GM19395 (cell line): ENCODE data around the gene PTRH2.
"Not testable (repeated sequence)": the region's sequence is repeated elsewhere in the genome, so short reads cannot be mapped to it uniquely, and the experiment has no call there.

Source experiments
- ATAC-seq: cut with Tn5 transposase; IDR thresholded peaks from one replicate; pipeline ENCODE4 v1.9.1; 2021; ENCODE audit warnings: mild to moderate bottlenecking, moderate library complexity; ENCODE audit not compliant: unreplicated experiment

The PTRH2 gene

GRCh38 chr17:59671386-59671785 is 35.8 kb downstream of the PTRH2 start:
- no peak for ATAC-seq

GRCh38 chr17:59669944-59670343 is 37.3 kb downstream of the PTRH2 start:
- ATAC-seq, result no peak

- no peak for ATAC-seq
Measured at GRCh38 chr17:59669411-59669810, 37.8 kb downstream of the PTRH2 start.

GRCh38 chr17:59668816-59669215 is 38.4 kb downstream of the PTRH2 start:
- no peak for ATAC-seq

- ATAC-seq, result no peak
Measured at GRCh38 chr17:59666235-59666634, 41.0 kb downstream of the PTRH2 start.

- not testable (repeated sequence) for ATAC-seq
Measured at GRCh38 chr17:59656624-59657023, 50.6 kb downstream of the PTRH2 start.

GRCh38 chr17:59652119-59652518 is 55.1 kb downstream of the PTRH2 start:
- no peak for ATAC-seq

- no peak for ATAC-seq
Measured at GRCh38 chr17:59651346-59651745, 55.9 kb downstream of the PTRH2 start.

- no peak for ATAC-seq
Measured at GRCh38 chr17:59650642-59651041, 56.6 kb downstream of the PTRH2 start.

GRCh38 chr17:59649886-59650285 is 57.3 kb downstream of the PTRH2 start:
- ATAC-seq, result no peak
